Liver (tissue), 9 donors: ENCODE results near the gene RBCK1. TPM values are rescaled to one million over a fixed set of nuclear protein-coding genes. Genes with fewer than 3 reads are reported as not detected.

Experiments
- DNase-seq: peaks from one replicate; pipeline ENCODE4 v3.0.0-alpha.2; 2017; ENCODE audit warnings: low spot score
- H3K27ac ChIP-seq, 2 donors: one replicate each; pipeline ENCODE4 v1.7.0; 2013; ENCODE audit warnings: inconsistent platforms in 2 of 2, low read length in 2 of 2, control low read depth in 1 of 2, low read depth in 1 of 2, mild to moderate bottlenecking in 1 of 2
- H3K27me3 ChIP-seq, 4 donors: one replicate each; pipeline versions ENCODE4 v1.6.1 to v1.7.0; 2013; ENCODE audit warnings: low read length in 3 of 4, inconsistent platforms in 1 of 4, mild to moderate bottlenecking in 1 of 4, moderate library complexity in 1 of 4; ENCODE audit not compliant: control insufficient read depth in 4 of 4, insufficient read depth in 4 of 4
- H3K36me3 ChIP-seq, 4 donors: one replicate each; pipeline versions ENCODE4 v1.6.1 to v1.7.0; 2013; ENCODE audit warnings: low read length in 3 of 4, mild to moderate bottlenecking in 3 of 4, low read depth in 1 of 4, moderate library complexity in 1 of 4; ENCODE audit not compliant: control insufficient read depth in 4 of 4, insufficient read depth in 3 of 4
- H3K4me1 ChIP-seq, 4 donors: one replicate each; pipeline versions ENCODE4 v1.6.1 to v1.7.0; 2013; ENCODE audit warnings: low read length in 3 of 4, mild to moderate bottlenecking in 3 of 4, moderate library complexity in 1 of 4; ENCODE audit not compliant: control insufficient read depth in 4 of 4, insufficient read depth in 4 of 4
- H3K4me3 ChIP-seq, 3 donors: one replicate each; pipeline versions ENCODE4 v1.6.1 to v1.7.0; 2013; ENCODE audit warnings: low read length in 3 of 3, control low read depth in 1 of 3, low read depth in 1 of 3, mild to moderate bottlenecking in 1 of 3
- H3K9ac ChIP-seq, 2 donors: one replicate each; pipeline ENCODE4 v1.7.0; 2013; ENCODE audit warnings: low read length in 2 of 2, mild to moderate bottlenecking in 2 of 2, moderate library complexity in 2 of 2, control low read depth in 1 of 2, low read depth in 1 of 2
- H3K9me3 ChIP-seq, 4 donors: one replicate each; pipeline versions ENCODE4 v1.6.1 to v1.7.0; 2013; ENCODE audit warnings: low read length in 3 of 4; ENCODE audit not compliant: control insufficient read depth in 4 of 4
- EGR1 ChIP-seq, 2 donors: IDR thresholded peaks; 2 replicates each; pipeline ENCODE4 v1.6.1; 2016 to 2018; ENCODE audit warnings: antibody characterized with exemption in 2 of 2, low read depth in 2 of 2
- FOXA1 ChIP-seq: IDR thresholded peaks from 2 replicates; pipeline ENCODE4 v1.6.1; 2016; ENCODE audit warnings: antibody characterized with exemption
- FOXA2 ChIP-seq: IDR thresholded peaks from 2 replicates; pipeline ENCODE4 v1.6.1; 2016; ENCODE audit warnings: antibody characterized with exemption
- GABPA ChIP-seq, 2 donors: IDR thresholded peaks in 1 of 2; conservative IDR thresholded peaks in 1 of 2; 2 replicates each; pipeline ENCODE4 v1.6.1; 2016; ENCODE audit warnings: antibody characterized with exemption in 2 of 2, mild to moderate bottlenecking in 1 of 2, moderate library complexity in 1 of 2
- HNF4A ChIP-seq, 2 donors: conservative IDR thresholded peaks; 2 replicates each; pipeline ENCODE4 v1.6.1; 2016; ENCODE audit warnings: antibody characterized with exemption in 2 of 2, mild to moderate bottlenecking in 2 of 2
- HNF4G ChIP-seq: IDR thresholded peaks from 2 replicates; pipeline ENCODE4 v1.6.1; 2016; ENCODE audit warnings: antibody characterized with exemption
- JUND ChIP-seq, 2 donors: IDR thresholded peaks; 2 replicates each; pipeline ENCODE4 v1.6.1; 2016; ENCODE audit warnings: antibody characterized with exemption in 2 of 2
- NR2F2 ChIP-seq: IDR thresholded peaks from 2 replicates; pipeline ENCODE4 v1.6.1; 2016; ENCODE audit warnings: antibody characterized with exemption
- RAD21 ChIP-seq, 2 donors: IDR thresholded peaks; 2 replicates each; pipeline ENCODE4 v1.6.1; 2016; ENCODE audit warnings: antibody characterized with exemption in 2 of 2, mild to moderate bottlenecking in 2 of 2
- RXRA ChIP-seq, 2 donors: IDR thresholded peaks; 2 replicates each; pipeline ENCODE4 v1.6.1; 2017 to 2018; ENCODE audit warnings: antibody characterized with exemption in 2 of 2, mild to moderate bottlenecking in 1 of 2
- SP1 ChIP-seq: IDR thresholded peaks from 2 replicates; pipeline ENCODE4 v1.6.1; 2018; ENCODE audit warnings: antibody characterized with exemption, mild to moderate bottlenecking
- TAF1 ChIP-seq: conservative IDR thresholded peaks from 2 replicates; pipeline ENCODE4 v1.6.1; 2016; ENCODE audit warnings: antibody characterized with exemption, mild to moderate bottlenecking
- YY1 ChIP-seq: IDR thresholded peaks from 2 replicates; pipeline ENCODE4 v1.6.1; 2016; ENCODE audit warnings: antibody characterized with exemption, mild to moderate bottlenecking
- WGBS: extraction: QIAGEN DNeasy Blood & Tissue Kit; methylation state at CpG from one replicate; pipeline ENCODE4 v1.1.7; 2013; 5-methylcytosine and 5-hydroxymethylcytosine counted together
- polyA plus RNA-seq, 2 donors: library from polyadenylated mRNA; stranded (reverse) in 1 of 2; unstranded in 1 of 2; fragments of 200-250 nt in 1 of 2; fragments of >200 nt in 1 of 2; fragmentation: Nextera tagmentation in 1 of 2; extraction: Ambion mirVana in 1 of 2; gene quantifications; one replicate each; pipeline versions ENCODE4 v1.2.1 to v1.2.3, GENCODE V29; 2013 to 2015
- total RNA-seq, 2 donors: library from RNA; depleted of rRNA; stranded (reverse); fragments of >200 nt; gene quantifications; one replicate each; pipeline ENCODE4 v1.2.3, GENCODE V29; 2014
- TF ChIP-seq, protein P1 (sequence below): IDR thresholded peaks from 2 replicates; pipeline ENCODE4 v1.6.1; 2016; ENCODE audit warnings: antibody characterized with exemption, mild to moderate bottlenecking
- TF ChIP-seq, protein P2 (sequence below): IDR thresholded peaks from 2 replicates; pipeline ENCODE4 v1.6.1; 2016; ENCODE audit warnings: antibody characterized with exemption
- TF ChIP-seq, protein P3 (sequence below): IDR thresholded peaks from 2 replicates; pipeline ENCODE4 v1.6.1; 2016; ENCODE audit warnings: antibody characterized with exemption
- TF ChIP-seq, protein P4 (sequence below): IDR thresholded peaks from 2 replicates; pipeline ENCODE4 v1.6.1; 2016; ENCODE audit warnings: antibody characterized with exemption
- TF ChIP-seq, protein P5 (sequence below): fragments of 150-350 bp; IDR thresholded peaks from 2 replicates; pipeline ENCODE4 v1.5.1; 2017; ENCODE audit warnings: improper control_type of control experiment, low read depth, low read length; ENCODE audit not compliant: missing input control
- donor health status: healthy.
- donor health status: healthy.
- donor health status: healthy.
- donor health status: healthy.
- donor health status: healthy.

Gene RBCK1
- total and polyA plus RNA-seq, 4 donors = 18.0 to 62.6 (median 54.8) TPM

DNA sequence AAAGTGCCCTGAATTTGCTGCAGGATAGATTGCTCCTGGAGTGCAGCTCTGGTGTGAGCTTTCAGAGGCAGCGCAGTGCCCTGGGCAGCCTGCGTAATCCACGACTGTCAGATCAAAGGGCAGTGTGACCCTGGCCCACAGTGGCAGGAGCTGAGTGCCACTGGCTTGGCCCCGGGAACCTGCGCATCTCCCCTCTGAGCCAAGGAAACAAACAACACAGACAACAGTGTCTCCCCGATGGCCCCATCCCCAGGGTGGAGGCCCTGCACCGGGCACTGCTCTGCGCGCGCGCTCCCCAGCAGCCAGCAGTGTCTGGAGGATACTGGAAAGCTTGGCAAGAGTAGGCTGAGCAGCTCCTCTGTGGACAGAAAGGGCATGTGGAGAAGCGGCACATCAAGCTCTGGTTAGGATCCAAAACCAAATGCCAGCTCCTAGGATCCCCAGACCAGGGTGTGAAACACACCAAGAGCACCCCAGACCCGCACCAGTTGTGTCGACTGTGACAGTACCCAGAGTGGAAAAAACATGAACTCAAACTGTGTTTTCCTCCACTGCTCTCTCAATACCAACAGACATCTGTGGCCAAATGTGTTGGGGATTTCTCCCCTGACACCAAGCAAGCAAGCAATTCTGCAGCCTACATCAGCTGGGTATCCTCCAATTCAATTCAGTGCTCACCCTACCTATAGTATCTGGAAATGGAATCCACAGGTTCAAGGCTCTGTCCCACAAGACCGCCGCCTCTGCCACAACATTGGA is 26.7 kb downstream of the RBCK1 start:
- no peak for DNase-seq
- TF ChIP-seq RAD21 (IDR thresholded peaks at IDR 0.05) = peak; percentile 26 to 55
- TF ChIP-seq, protein P1, sequence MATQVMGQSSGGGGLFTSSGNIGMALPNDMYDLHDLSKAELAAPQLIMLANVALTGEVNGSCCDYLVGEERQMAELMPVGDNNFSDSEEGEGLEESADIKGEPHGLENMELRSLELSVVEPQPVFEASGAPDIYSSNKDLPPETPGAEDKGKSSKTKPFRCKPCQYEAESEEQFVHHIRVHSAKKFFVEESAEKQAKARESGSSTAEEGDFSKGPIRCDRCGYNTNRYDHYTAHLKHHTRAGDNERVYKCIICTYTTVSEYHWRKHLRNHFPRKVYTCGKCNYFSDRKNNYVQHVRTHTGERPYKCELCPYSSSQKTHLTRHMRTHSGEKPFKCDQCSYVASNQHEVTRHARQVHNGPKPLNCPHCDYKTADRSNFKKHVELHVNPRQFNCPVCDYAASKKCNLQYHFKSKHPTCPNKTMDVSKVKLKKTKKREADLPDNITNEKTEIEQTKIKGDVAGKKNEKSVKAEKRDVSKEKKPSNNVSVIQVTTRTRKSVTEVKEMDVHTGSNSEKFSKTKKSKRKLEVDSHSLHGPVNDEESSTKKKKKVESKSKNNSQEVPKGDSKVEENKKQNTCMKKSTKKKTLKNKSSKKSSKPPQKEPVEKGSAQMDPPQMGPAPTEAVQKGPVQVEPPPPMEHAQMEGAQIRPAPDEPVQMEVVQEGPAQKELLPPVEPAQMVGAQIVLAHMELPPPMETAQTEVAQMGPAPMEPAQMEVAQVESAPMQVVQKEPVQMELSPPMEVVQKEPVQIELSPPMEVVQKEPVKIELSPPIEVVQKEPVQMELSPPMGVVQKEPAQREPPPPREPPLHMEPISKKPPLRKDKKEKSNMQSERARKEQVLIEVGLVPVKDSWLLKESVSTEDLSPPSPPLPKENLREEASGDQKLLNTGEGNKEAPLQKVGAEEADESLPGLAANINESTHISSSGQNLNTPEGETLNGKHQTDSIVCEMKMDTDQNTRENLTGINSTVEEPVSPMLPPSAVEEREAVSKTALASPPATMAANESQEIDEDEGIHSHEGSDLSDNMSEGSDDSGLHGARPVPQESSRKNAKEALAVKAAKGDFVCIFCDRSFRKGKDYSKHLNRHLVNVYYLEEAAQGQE = peak; percentile 33
- peak; percentile 81 to 85 for TF ChIP-seq HNF4A (conservative IDR thresholded peaks at IDR 0.05)
- TF ChIP-seq, protein P2, sequence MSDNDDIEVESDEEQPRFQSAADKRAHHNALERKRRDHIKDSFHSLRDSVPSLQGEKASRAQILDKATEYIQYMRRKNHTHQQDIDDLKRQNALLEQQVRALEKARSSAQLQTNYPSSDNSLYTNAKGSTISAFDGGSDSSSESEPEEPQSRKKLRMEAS = peak; percentile 24
- TF ChIP-seq HNF4G = peak; percentile 32
- TF ChIP-seq RXRA (IDR thresholded peaks at IDR 0.05) = peak; percentile 78 to 81
- TF ChIP-seq NR2F2 = peak; percentile 22
- TF ChIP-seq YY1 = peak; percentile 17
- TF ChIP-seq, protein P3, sequence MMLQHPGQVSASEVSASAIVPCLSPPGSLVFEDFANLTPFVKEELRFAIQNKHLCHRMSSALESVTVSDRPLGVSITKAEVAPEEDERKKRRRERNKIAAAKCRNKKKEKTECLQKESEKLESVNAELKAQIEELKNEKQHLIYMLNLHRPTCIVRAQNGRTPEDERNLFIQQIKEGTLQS = no peak
- TF ChIP-seq FOXA2 = no peak
- peak in 1 of 2 donors; percentile 29 for TF ChIP-seq EGR1 (IDR thresholded peaks at IDR 0.05; ENCODE audit: low read depth in 2 of 2)
- TF ChIP-seq SP1 = peak; percentile 66
- no peak for TF ChIP-seq JUND (IDR thresholded peaks at IDR 0.05)
- TF ChIP-seq, protein P4, sequence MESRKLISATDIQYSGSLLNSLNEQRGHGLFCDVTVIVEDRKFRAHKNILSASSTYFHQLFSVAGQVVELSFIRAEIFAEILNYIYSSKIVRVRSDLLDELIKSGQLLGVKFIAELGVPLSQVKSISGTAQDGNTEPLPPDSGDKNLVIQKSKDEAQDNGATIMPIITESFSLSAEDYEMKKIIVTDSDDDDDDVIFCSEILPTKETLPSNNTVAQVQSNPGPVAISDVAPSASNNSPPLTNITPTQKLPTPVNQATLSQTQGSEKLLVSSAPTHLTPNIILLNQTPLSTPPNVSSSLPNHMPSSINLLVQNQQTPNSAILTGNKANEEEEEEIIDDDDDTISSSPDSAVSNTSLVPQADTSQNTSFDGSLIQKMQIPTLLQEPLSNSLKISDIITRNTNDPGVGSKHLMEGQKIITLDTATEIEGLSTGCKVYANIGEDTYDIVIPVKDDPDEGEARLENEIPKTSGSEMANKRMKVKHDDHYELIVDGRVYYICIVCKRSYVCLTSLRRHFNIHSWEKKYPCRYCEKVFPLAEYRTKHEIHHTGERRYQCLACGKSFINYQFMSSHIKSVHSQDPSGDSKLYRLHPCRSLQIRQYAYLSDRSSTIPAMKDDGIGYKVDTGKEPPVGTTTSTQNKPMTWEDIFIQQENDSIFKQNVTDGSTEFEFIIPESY = no peak
- Histone ChIP-seq H3K27ac (peak overlapping the region; percentile 31 to 42), H3K27me3 (no peaks in the 10 kb centered on the region), H3K4me1 (peaks cover 7 to 34% (median 25%) of the 10 kb centered on the region in 4 donors), H3K9me3 (no peaks in the 10 kb centered on the region), H3K36me3 (peaks cover 7 to 55% (median 24%) of the 10 kb centered on the region in 4 donors), H3K4me3 (no peak overlapping the region), H3K9ac (no peak overlapping the region)
- WGBS = 43% methylated on average over 16 of the region's 16 CpGs

DNA sequence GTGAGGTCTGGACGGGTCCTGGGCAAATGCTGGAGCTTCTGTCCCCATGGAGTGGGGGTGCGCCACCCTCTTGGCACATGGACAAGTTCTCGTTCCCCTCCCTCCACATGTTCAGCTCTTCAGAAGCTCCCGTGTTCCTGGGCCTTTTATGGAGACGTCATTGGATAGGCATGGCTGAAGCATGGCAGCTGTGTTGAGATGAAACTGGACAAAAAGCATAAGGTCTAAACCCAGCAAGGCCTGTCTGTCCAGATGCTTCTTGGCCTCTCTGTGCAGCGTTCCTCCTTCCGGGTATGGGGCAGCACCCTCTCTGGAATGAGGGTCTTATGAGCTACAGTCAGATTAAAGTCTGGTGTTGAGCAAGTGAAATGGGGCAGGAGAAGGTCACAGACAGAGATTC is 27.5 kb downstream of the RBCK1 start:
- H3K27me3 ChIP-seq = no peaks in the 10 kb centered on the region
- WGBS = 89% methylated on average over 7 of the region's 7 CpGs
- no peaks in the 10 kb centered on the region for H3K9me3 ChIP-seq
- peaks cover 3 to 27% (median 18%) of the 10 kb centered on the region in 4 donors for H3K4me1 ChIP-seq
- peaks cover 10 to 60% (median 29%) of the 10 kb centered on the region in 4 donors for H3K36me3 ChIP-seq
- no peak for DNase-seq
- H3K4me3 ChIP-seq = no peak overlapping the region
- no peak overlapping the region for H3K27ac ChIP-seq
- TF ChIP-seq GABPA (IDR thresholded peaks at IDR 0.05 in 1 of 2, conservative IDR thresholded peaks at IDR 0.05 in 1 of 2) = no peak
- no peak for TF ChIP-seq FOXA1
- TF ChIP-seq, protein P3 = no peak
- TF ChIP-seq SP1 = no peak
- no peak for TF ChIP-seq EGR1 (IDR thresholded peaks at IDR 0.05; ENCODE audit: low read depth in 2 of 2)
- no peak for TF ChIP-seq YY1
- no peak for TF ChIP-seq HNF4A (conservative IDR thresholded peaks at IDR 0.05)
- no peak for TF ChIP-seq TAF1
- TF ChIP-seq RXRA (IDR thresholded peaks at IDR 0.05) = no peak
- TF ChIP-seq JUND (IDR thresholded peaks at IDR 0.05) = no peak
- TF ChIP-seq, protein P5, sequence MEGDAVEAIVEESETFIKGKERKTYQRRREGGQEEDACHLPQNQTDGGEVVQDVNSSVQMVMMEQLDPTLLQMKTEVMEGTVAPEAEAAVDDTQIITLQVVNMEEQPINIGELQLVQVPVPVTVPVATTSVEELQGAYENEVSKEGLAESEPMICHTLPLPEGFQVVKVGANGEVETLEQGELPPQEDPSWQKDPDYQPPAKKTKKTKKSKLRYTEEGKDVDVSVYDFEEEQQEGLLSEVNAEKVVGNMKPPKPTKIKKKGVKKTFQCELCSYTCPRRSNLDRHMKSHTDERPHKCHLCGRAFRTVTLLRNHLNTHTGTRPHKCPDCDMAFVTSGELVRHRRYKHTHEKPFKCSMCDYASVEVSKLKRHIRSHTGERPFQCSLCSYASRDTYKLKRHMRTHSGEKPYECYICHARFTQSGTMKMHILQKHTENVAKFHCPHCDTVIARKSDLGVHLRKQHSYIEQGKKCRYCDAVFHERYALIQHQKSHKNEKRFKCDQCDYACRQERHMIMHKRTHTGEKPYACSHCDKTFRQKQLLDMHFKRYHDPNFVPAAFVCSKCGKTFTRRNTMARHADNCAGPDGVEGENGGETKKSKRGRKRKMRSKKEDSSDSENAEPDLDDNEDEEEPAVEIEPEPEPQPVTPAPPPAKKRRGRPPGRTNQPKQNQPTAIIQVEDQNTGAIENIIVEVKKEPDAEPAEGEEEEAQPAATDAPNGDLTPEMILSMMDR = no peak
- TF ChIP-seq RAD21 (IDR thresholded peaks at IDR 0.05) = no peak
- TF ChIP-seq, protein P1 = no peak
- no peak for TF ChIP-seq FOXA2
- TF ChIP-seq HNF4G = no peak
- TF ChIP-seq, protein P2 = no peak
- H3K9ac ChIP-seq = no peak overlapping the region
